ENCODE measurements around the gene UPF2. TPM values are rescaled to one million over a fixed set of nuclear protein-coding genes. Genes with fewer than 3 reads are reported as not detected.
"Not testable (repeated sequence)": the region's sequence is repeated elsewhere in the genome, so short reads cannot be mapped to it uniquely, and the experiment has no call there.

The UPF2 gene
- total RNA-seq, 1 donor, result 19.0 TPM

DNA sequence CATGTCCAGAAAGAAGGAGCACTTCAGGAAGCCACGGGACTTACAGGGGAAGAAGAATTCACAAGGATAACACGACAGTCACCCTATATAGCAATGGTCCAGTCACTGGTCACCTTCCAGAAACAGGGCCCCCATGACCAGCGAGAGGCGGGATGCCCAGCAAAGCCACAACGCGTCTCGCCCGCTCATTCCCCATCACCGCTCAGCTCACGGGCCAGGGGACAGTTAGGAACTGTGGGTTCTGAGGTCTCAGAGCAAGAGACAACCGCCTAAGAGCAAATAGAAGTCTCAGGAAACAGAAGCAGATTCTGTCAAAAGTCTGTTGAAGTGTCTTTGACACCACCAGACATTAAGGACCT, 147.5 kb downstream of the UPF2 start:
- TF ChIP-seq, protein P1, sequence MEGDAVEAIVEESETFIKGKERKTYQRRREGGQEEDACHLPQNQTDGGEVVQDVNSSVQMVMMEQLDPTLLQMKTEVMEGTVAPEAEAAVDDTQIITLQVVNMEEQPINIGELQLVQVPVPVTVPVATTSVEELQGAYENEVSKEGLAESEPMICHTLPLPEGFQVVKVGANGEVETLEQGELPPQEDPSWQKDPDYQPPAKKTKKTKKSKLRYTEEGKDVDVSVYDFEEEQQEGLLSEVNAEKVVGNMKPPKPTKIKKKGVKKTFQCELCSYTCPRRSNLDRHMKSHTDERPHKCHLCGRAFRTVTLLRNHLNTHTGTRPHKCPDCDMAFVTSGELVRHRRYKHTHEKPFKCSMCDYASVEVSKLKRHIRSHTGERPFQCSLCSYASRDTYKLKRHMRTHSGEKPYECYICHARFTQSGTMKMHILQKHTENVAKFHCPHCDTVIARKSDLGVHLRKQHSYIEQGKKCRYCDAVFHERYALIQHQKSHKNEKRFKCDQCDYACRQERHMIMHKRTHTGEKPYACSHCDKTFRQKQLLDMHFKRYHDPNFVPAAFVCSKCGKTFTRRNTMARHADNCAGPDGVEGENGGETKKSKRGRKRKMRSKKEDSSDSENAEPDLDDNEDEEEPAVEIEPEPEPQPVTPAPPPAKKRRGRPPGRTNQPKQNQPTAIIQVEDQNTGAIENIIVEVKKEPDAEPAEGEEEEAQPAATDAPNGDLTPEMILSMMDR (IDR thresholded peaks at IDR 0.05; ENCODE audit: insufficient read depth, low read depth, low read length), result no peak
- no peak for DNase-seq (ENCODE audit: low read depth)

DNA sequence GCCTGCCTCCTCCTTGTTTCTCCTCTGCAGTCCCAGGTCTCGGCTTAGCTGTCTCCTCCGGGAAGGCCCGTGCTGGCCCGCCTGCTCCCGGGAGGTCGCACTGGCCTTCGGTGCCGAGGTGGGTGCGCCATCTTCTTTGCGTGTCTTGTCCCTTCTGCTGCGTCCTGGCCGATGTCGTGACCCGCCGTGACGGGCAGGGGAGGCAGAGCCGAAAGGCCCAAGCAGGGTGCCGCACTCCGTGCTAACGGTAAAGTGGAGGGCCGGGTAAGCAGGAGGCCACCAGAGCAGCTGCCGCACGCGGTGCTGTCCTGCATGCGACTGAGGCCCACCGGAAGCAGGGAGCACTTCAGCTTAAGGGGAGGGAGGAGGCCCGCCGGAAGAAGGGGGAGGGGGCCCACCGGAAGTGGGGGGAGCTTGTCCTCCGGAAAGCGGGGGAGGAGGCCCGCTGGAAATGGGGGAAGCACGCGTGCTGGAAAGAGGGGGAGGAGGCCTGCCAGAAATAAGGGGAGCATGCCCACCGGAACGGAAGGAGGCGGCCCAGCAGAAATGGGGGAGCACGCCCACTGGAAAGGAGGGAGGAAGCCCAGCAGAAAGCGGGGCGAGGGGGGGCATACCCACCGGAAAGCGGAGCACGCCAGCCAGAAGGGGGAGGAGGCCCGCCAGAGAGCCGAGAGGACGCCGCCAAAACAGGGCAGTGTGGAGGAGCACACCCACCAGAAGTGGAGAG, 148.1 kb downstream of the UPF2 start:
- DNase-seq (ENCODE audit: low read depth), result no peak
- TF ChIP-seq, protein P1 (IDR thresholded peaks at IDR 0.05; ENCODE audit: insufficient read depth, low read depth, low read length), result no peak
- no peak overlapping the region for H3K4me3 ChIP-seq (ENCODE audit: low read depth, low read length)

More for the DNA sequence above, 147.5 kb downstream of the UPF2 start:
- no peak overlapping the region for H3K4me3 ChIP-seq (ENCODE audit: low read depth, low read length)

DNA sequence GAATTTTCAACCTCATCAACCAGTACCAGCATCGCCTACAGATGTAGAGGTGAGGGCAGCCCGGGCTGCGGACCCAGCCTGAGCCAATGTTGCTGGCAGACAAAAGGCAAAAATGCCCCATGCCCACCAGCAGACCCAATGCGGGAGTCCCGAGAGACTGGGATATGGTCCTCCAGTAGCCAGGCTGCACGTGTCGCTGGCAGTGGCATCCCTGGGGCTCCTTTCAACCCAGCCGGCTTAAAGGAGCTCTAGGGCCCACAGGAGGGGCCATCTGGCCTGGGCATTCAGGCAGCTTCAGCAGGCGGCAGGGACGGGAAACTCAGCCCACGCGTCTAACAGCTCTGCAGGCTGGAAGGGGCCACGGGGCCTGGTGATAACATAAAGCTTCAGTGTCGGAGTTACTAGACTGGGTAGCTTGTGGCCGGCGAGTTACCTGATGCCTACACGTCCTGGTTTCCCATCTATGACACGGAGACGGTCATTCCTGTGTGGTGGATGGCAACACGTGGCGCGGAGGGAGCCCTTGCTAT, 148.8 kb downstream of the UPF2 start:
- H3K4me3 ChIP-seq (ENCODE audit: low read depth, low read length), result no peak overlapping the region
- no peak for DNase-seq (ENCODE audit: low read depth)
- TF ChIP-seq, protein P1 (IDR thresholded peaks at IDR 0.05; ENCODE audit: insufficient read depth, low read depth, low read length), result no peak

DNA sequence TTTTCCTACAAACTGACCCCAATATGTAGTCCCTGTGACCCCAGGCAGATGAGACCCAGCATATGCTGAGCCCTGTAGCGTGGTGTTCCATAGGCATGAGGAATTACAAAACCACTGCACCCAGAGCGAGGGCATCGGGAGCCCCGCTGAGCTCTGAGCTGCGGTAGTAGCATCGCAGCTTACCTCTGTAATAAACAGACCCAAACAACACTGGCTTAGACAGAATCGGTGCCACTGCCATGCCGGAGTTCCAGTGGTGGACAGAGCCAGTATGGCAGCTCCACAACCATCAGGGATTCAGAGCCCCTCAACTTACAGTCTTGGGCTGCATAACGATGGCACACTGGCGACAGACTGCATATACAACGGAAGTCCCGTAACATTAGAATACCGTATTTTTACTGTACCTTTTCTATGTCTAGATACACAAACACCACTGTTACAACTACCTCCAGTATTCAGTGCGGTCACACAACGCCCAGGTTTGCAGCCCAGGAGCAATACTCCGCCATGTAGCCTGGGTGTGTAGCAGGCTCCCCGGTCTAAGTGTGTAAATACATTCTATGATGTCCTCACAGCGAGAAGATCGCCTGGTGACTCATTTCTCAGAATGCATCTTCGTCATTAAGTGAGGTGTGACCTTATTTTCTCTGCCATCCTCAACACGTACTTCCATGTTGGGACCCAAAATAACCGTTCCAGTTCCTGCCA, 150.7 kb downstream of the UPF2 start:
- no peak for DNase-seq (ENCODE audit: low read depth)

DNA sequence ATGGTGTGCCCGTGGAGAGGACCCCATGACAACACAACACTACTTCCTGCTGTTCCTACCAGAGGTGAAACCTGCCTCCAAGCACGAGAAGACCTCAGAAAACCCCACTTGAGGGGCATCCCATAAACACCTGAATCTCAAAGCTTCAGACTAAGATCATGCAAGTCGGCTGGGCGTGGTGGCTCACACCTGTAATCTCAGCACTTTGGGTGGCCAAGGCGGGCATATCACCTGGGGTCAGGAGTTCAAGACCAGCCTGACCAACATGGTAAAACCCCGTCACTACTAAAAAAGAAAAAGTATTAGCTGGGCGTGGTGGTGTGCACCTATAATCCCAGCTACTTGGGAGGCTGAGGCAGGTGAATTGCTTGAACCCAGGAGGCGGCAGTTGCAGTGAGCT, 153.3 kb downstream of the UPF2 start:
- not testable (repeated sequence) for H3K4me3 ChIP-seq (ENCODE audit: low read depth, low read length); DNase-seq (ENCODE audit: low read depth)

More for the DNA sequence above, 150.7 kb downstream of the UPF2 start:
- TF ChIP-seq, protein P1 (IDR thresholded peaks at IDR 0.05; ENCODE audit: insufficient read depth, low read depth, low read length), result no peak
- no peak overlapping the region for H3K4me3 ChIP-seq (ENCODE audit: low read depth, low read length)

DNA sequence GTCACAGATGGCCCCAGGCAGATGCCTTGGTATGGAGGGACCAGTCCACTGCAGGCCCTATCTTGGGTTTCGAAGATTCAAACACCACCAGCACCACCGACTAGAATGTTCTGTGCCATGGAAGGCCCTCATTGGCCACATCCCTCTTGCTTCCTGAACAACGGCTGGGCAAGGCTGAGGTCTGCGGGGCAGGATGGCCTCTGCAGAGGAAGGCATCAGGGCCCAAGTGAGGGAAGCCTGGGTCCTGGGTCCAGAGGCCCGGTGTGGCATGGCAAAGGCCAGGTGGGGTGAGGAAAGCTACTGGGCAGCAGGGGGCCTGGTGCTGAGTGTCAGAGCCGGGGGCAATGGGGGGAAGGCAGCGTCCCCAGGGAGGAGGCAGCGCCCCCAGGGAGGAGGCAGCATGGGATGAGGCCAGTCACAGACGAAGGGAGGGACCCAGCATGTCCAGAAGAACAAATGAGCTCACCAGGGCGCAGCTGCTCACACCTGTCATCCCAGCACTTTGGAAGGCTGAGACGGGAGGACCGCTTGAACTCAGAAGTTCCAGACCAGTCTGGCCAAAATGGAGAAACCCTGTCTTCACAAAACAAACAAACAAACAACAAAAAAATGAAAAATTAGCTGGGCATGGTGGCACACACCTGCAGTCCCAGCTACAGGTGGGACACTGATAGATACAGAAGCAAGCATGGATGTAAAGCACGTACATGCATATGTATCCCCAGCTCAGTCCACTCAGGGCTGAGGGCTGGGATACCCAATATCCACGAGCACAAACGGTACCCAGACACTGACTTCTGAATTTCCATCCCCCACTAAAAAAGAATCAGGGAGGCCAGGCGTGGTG, 155.0 kb downstream of the UPF2 start:
- TF ChIP-seq, protein P1 (IDR thresholded peaks at IDR 0.05; ENCODE audit: insufficient read depth, low read depth, low read length), result no peak
- no peak for DNase-seq (ENCODE audit: low read depth)
- H3K4me3 ChIP-seq (ENCODE audit: low read depth, low read length), result no peak overlapping the region

DNA sequence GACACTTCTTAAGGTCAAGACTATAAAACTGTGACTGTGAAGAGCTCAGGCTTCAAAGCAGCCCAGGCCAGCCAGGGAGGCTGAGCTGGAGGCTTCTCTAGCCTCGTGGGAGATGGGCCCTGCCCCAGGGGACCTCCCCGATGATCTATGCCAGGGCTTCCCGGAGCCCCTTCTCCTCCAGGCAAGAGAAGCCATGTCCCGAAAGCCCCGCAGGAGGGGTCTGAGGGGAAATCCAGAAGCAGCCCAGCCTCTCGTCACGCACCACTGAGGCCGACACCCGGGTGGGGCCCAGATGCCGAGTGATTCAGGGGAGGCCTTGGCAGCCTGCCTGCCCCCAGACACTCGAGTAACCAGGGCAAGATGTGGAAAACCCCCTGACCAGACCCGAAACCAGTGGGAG, 155.8 kb downstream of the UPF2 start:
- no peak for DNase-seq (ENCODE audit: low read depth)
- TF ChIP-seq, protein P1 (IDR thresholded peaks at IDR 0.05; ENCODE audit: insufficient read depth, low read depth, low read length), result no peak
- H3K4me3 ChIP-seq (ENCODE audit: low read depth, low read length), result no peak overlapping the region

All from fibroblast of villous mesenchyme (primary cell).